Astrocyte of the hippocampus (primary cell): ENCODE data around the gene RAPGEF1.

Source experiments
- DNase-seq: peaks from one replicate; pipeline ENCODE4 v3.0.0; 2011; ENCODE audit warnings: low read depth, low spot score

Gene RAPGEF1

DNA sequence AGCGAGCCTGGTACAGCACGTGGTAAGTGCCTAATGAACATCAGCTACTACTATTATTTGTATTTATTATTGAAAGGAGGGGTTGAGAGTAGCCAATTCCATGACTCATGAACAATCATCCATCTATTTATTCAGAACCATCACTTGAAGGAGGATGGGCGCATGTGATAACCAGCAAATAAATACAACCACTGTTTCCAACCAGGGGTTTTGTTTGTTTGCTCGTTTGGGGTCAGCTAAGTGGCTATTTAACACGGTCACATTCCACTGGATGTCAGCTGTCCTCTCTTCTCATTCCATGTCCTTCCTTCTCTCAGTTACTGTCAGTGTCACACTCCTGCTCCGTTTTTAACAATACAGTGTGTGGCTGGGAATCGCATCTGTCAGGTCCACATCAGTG lies 8.6 kb downstream of the RAPGEF1 start:
- DNase-seq: no peak

DNA sequence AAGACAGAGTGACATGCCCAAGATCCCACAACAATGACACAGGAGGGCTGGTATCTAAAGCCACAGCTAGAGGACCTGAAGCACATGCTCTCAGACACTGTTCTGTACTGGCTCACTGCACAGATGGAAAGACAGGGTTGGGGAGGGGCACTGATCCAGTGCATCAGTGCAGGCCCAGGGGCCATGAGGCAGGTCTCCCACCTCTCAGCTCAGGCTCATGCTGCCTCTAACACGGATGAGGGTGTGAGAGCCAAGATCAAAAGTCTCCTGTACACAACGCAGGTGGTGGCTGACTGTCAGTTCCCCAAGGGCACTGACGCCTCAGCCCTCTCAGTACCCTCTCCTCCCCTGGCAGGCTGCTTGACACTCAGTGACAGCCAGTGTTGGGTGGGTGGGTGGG lies 10.9 kb downstream of the RAPGEF1 start:
- no peak for DNase-seq

DNA sequence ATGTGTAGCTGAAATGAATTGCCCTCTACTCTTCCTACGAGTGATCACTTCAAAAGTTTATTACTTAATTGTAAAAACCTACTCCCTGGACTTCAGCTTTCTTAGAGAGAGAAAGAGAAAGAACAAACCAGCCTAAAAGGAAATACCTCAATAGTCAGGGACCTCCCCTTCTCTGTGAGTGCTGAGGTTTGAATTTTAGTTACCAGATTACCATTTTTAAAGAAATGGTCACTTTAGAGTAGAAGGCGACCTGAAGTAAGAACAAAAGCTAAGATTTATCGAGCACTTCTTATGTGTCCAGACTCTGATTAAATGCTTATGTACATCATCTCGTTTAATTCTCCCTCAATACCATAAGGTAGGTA lies 11.3 kb downstream of the RAPGEF1 start:
- DNase-seq: no peak

DNA sequence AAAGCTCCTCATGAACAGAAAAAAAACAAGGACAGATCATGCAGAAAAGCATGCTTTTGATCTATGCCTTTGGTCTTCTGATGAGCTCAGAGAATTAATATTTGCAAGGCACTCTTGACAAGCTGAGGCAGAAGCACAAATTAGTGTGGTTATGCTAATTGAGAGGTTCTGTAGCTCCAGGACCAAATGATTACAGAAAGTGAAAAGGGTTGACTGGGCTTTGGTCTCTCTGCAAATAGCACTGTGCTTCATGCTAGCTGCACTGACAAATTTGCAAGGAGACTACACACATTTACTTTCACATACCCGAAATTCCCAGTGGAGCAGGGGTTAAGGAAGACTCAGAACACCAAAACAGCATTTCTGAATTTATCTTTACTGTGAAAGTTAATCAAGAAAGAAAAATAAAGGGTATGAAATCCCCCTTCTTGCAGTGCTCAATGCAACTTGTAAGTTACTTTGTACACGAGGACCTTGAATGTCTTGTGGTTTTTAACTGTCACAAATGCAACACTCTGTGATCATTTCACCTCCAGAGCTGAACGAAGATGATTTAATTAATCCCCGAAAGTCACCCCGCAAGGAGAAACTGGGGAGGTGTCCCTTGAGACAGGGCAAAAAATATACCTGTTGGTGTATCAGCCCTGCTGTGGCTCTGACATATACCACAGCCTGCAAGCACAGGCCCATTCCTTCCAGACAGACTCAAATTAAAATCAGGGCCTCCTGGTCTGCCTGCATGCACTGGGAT lies 11.9 kb downstream of the RAPGEF1 start:
- peak; percentile 73 for DNase-seq

DNA sequence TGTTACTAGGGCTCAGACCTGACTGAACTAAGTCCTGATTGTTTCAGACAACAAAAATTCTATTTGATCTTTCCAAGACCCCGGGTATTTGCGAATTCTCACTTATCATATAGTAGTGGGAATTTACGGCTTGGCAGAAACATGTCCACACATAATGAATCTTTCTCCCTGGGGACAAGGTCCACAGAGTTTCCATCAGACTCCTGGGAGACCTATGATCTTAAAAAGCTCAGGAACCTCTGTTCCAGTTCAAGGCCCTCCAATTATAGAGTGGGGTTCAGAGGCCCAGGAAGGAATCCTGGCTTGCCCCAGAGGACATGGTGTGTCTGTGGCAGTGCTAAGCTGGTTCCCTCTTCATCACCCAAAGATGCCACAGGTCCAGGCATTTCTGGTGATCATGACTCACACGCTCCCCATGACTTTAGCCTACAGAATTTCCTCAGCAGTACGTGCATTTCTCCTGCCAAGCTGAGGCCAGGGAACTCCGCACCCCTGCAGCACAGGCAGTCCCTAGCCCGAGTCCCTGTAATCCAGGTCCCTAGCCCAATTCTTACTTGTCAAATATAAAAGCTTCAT lies 12.6 kb downstream of the RAPGEF1 start:
- DNase-seq: peak; percentile 82

DNA sequence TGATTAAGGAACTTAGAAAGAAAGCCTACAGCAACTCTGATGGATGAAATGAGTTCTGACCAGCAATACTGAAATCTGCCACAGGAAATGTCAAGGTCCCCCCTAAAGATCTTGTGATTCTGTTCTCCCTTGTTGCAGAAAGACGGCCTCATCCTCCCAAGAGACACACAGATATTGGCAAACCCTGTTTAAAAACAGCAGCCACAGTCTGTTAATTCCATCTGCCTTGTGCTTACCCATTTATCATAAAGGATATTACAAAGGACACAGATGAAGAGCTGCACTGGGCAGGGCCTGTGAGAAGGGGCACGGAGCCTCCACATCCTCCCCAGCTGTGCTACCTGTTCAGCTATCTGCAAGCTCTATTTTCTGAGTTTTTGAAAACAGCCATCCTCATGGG lies 15.2 kb downstream of the RAPGEF1 start:
- DNase-seq: no peak

DNA sequence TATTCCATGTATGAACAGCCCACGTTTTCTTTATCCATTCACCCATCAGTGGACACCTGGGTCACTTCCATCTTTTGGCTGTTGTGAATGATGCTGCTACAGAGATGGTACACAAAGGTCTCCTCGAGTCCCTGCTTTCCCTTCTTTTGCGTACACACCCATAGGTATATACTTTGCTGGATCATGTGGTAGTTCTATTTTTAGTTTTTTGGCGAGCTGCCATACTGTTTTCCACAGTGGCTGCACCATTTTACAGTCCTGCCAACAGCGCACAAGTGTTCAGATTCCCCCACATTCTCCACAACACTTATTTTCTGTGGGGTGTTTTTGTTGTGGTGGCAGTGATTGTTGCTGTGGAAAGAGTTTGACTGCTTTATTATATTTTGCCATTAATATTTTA lies 16.2 kb downstream of the RAPGEF1 start:
- no peak for DNase-seq

DNA sequence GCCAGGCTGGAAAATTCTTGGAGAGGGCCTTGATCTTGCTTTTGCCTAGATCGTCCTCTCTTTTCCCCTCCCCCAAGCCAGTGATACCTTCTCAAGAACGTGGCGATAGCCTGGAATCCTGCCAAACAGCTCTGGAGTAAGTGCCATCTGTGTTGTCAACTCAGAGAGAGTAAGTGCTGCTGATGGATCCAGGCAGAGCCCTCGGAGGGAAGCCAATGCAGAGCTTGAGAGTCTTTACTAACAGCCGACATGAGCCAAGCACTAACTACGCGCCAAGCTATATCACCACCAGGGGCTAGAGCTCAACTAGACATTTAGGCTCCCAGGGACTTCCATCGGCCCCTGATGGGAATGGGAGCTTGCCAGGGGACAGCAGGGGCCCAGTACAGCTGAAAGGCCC lies 17.6 kb downstream of the RAPGEF1 start:
- no peak for DNase-seq

DNA sequence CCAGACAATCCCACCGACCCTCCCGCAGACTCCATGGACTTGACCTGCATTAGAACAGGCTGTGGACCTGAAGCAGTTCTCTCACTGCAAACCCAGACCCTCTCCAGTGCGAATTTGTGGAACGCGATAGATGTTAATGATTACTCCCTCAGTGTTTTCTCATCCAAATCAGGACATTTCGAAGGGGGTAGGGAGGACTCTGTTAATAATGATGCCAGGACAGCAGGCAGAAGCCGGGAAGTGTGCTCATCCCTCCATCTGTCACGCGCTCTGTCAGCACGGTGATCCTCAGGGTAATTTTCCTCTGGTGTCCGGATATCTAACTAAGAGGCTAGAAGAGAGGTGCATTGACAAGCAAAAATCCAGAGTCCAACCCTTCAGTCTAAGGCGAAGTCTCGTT lies 18.8 kb downstream of the RAPGEF1 start:
- DNase-seq: no peak

DNA sequence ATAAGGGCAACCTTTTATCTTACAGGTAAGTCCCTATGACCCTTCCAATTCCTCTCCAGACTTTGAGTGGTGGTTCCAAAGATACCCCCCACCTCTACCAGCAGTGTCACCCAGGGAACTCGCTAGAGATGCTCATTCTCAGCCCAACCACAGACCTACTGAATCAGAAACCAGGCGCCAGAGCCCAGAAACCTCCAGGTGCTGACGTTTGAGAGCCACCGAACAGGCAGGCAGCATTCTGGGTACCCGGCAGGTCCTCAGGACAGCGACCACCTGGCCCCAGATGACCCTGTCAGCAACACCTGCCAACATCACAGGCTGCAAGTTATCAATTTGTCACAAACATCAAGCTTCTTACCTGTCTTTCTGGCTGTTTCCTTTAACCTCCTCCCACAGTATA lies 19.5 kb downstream of the RAPGEF1 start:
- no peak for DNase-seq

DNA sequence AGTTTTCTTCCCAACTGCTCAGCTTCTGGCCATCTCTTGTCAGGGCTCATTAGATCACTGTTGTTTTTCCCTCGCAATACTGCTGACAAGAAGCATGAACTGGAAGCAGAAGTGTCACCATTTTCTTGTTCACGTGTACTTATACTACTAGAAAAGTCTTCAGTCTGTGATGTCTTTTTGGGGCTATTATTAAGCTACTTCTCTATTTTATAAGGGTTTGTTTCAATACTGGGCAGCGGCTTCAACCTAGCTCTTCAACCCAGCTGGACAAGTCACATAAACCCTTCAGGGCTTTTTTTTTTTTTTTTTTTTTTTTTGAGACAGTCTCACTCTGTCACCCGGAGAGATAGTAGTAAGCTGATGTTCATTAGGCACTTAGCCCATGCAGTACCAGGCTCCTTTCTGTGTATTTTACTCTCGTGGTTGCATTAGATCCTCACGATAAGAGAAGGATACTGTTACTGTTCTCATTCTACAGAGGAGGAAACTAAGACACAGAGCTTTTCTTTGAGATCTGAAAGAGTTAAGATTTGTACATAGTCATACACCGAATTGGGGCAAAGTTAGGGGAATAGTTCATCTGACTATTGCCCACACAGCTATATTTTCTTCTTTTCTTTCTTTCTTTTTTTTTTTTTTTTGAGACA lies 20.5 kb downstream of the RAPGEF1 start:
- DNase-seq: no peak

DNA sequence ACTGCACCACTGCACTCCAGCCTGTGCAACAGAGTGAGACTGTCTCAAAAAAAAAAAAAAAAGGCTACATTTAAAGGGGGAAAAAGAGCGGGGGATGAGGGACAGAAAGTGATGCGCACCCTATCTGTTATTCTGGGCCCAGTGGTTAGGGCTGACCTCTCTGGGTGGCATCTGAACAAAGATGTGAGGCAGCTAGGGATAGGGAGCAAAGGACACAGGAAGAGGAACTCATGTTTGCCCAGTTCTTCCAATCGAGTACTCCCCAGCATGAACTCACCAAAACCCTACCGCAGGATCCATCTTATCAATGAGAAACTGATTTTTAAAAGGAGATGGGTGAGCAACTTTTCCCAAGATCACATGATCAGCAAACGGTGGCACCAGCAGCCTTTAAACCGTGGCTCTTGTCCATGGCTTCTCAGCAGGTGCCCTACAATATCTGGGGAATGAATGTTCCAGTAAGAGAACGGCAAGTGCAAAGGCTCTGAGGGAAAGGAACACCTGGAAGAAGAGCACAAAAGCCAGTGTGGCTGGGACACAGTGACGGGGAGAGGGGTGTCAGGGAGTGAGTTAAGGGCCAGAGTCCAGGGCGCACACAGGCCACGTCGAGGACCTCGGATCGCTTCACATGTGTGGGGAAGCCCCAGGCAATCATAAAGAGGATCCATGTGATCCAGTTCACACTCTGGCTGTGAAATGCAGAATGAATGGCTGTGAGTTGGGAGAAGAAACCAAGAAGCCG lies 22.0 kb downstream of the RAPGEF1 start:
- no peak for DNase-seq

DNA sequence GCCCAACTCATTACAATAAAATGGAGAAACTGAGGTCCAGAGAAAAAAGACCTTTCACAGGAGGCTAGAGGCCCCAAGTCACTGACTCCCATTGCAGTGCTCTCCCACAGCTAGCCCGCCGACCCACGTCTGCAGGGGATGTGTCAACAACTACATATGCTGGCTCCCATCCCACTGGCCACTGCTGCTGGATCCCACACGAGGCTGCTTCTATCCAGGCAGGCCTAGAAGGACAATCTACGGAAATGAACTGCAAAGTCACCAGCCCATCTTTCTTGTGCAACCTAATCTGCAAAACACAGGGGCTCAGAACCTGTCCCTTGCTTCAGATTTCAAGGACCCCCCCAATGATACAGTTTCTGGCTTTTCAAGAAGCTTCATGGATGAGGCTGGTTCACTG lies 24.0 kb downstream of the RAPGEF1 start:
- no peak for DNase-seq

DNA sequence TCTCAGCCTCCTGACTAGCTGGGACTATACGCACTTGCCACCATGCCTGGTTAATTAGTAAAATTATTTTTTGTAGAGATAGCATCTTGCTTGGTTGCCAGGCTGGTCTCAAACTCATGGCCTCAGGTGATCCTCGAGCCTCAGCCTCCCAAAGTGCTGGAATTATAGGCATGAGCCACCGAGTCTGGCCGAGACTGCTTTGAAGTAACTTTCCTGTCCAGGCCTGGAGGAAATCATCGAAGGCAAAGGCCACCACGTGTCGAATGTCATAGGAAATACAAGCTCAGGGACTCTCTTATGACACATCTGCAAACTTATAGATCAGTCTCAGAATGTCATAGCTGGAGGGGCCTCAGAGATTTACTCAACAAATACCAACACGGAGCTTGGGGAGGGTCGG lies 25.1 kb downstream of the RAPGEF1 start:
- DNase-seq: no peak

DNA sequence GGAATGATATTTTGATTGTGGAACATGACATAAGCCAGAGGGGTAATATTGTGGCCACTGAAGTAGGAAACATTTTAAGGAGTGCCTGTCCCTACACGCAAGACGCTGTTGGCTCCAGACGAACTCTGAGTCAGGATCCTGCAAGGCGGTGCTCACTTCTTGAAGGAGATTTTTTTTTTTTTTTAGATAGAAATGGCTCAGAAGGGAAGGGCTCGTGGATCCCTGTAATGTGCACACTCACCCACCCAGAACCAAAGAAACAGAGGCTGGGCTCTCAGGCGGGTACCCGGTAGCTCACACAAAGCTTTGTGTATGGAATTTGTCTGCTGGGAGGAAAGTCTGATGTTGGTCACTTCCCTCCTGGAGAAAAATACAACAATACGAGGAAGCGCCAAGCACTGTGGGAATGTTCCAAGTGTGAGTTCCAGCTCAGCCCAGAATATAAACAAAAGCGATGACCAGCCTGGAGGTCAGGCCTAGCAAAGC lies 25.7 kb downstream of the RAPGEF1 start:
- DNase-seq: peak; percentile 87

DNA sequence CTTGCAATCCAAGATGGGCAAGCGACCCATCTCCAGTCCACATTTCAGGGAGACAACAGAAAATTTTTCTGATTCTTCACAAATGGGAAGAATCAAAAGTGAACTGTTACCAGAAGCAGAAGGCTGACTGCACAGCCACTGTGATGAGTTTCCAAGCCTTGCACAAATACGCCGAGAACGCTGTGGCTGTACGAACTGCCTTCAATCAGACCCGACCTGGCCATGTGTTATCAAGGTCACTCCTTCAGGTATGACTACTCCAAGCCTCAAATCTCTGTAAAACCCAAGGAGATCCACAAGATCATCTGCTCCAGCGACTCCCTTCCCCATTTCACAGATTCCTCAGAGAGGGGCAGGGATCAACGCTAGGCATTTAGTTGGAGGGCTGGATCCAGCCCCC lies 26.9 kb downstream of the RAPGEF1 start:
- DNase-seq: no peak

DNA sequence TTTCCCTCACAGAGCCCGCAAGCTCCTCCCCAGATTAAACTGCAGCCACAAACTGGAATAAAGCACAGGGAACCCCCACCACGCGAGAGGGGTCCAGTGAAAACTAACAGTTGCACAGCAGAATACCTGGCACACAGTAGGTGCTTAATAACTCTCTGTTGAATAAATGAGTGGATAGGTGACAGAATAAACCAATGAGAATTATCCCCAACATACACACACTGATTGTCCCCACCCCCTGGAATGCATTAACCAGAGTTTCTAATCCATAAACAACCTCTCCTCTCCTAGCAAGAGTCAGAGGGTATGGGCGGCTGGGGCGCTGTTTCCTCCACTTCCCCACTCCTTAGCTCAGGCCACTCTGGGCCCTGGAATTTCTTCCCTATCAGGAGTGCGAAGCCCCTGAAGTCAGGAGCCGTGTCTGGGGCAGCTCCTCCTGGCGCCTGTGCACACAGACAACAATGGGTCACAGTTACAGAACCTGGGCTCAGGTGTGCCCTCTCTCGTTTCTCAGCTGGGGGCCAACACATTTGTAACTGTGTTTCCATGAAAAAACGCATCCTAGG lies 27.6 kb downstream of the RAPGEF1 start:
- no peak for DNase-seq

DNA sequence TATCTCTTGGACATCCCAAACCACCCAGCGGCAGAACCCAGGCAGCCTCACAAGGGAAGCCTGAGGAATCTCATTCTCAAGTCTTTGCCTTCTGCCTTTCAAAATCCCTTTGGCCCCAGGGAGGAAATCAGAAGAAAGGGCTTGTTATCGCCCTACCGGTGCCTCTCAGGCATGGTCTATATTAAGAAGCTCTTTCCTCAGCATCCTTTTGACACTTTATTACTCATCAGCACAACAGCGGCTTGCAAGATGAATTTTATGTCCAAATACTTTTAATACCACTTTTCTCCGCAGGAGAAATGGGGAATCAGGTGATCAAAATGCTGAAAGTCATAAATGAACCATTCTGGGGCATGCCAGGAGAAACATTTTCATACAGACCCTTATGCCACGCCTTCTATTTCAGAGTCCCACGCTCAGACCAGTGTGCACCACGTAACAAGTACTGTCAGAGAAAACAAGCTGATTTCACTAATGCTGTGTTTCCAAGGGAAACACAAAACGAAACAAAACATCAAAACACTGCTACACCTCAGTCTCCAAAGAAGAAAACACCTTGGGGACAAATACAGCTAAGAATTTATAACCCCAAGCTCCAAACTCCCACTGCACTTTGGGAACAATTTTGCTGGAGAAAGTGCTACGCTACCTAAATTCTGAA lies 30.0 kb downstream of the RAPGEF1 start:
- DNase-seq: peak; percentile 66

DNA sequence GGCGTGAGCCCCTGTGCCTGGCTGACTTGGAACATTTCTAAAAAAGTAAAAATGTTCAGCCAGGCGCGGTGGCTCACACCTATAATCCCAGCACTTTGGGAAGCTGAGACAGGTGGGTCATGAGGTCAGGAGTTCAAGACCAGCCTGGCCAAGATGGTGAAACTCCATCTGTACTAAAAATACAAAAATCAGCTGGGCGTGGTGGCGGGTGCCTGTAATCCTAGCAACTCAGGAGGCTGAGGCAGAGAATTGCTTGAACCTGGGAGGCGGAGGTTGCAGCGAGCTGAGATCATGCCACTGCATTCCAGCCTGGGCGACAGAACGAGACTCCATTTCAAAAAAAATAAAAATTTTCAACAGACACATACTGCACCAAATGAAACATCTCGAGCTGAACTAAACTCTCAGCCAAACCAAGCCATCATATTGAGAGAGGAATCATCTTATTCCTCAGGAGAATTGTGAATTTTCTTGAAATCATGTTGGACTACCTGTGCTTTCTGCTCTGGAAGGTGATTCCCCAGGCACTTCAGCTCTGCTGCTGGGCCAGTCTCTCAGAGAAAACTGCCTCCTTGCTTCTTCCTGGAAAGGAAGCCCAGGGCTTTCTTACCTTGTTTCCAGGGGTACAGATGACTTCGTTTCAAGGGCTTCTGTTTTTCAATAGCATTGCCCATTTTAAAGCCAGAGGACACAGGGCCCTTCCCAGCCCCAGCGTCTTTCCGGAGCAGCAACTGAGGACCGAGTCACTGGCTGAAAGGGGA lies 30.7 kb downstream of the RAPGEF1 start:
- peak; percentile 16 for DNase-seq

DNA sequence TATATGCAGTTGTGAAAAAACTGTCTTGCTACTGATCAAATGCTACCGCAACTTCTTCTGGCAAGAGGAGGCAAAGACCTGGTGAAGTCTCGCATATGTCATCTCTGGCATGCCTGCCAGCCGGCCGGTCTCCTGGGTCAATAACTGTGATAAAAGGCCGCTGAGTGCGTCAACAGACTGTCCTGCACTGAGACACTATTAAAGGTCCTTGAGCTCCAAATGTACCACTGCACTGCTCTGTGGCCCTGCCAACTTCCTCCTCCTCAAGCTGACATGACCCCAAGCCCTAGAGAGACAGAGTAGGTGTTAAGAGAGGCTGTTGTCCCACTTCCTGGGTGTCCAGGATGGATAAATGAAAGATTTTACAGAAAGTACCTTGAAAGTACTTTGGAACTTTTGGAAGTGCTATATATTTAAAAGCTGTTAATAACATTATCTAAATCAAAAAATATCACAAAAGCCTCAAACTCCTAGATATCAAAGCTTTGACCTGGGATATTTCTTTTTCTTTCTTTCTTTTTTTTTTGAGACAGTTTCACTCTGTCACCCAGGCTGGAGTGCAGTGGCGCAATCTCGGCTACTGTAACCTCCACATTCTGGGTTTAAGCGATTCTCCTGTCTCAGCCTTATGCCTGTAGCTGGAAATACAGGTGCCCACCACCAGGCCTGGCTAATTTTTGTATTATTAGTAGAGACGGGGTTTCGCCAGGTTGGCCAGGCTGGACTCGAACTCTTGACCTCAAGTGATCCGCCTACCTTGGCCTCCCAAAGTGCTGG lies 31.5 kb downstream of the RAPGEF1 start:
- DNase-seq: peak; percentile 39
